ENCODE measurements around the gene LAPTM5. TPM values are rescaled to one million over a fixed set of nuclear protein-coding genes. Genes with fewer than 3 reads are reported as not detected.

LAPTM5 gene
- total RNA-seq, 2 donors from 2014 or later: 14.9 to 39.1 TPM

GRCh38 chr1:30760596-30761324, 3.2 kb upstream of the LAPTM5 start:
- DNase-seq (ENCODE audit: low spot score): no peak
- Histone ChIP-seq H3K27ac (no peak overlapping the region), H3K27me3 (replicated peaks; ENCODE audit: insufficient read depth) (no peaks in the 10 kb centered on the region), H3K36me3 (no peaks in the 10 kb centered on the region), H3K4me3 (no peak overlapping the region), H3K9me3 (no peaks in the 10 kb centered on the region), H3K4me1 (replicated peaks) (no peaks in the 10 kb centered on the region)
- intact Hi-C loops (cut with DNase I): loop anchor here (5.0 kb wide), 1 partner anchor 33 kb away; no protein-coding TSS in a partner anchor
- TF ChIP-seq POLR2AphosphoS5 (IDR thresholded peaks at IDR 0.05) (no peak), POLR2A (IDR thresholded peaks at IDR 0.05) (no peak)
- 73% methylated on average over 18 of the region's 18 CpGs for WGBS

- H3K27ac ChIP-seq: no peak overlapping the region
- TF ChIP-seq, protein P1, sequence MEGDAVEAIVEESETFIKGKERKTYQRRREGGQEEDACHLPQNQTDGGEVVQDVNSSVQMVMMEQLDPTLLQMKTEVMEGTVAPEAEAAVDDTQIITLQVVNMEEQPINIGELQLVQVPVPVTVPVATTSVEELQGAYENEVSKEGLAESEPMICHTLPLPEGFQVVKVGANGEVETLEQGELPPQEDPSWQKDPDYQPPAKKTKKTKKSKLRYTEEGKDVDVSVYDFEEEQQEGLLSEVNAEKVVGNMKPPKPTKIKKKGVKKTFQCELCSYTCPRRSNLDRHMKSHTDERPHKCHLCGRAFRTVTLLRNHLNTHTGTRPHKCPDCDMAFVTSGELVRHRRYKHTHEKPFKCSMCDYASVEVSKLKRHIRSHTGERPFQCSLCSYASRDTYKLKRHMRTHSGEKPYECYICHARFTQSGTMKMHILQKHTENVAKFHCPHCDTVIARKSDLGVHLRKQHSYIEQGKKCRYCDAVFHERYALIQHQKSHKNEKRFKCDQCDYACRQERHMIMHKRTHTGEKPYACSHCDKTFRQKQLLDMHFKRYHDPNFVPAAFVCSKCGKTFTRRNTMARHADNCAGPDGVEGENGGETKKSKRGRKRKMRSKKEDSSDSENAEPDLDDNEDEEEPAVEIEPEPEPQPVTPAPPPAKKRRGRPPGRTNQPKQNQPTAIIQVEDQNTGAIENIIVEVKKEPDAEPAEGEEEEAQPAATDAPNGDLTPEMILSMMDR (IDR thresholded peaks at IDR 0.05): no peak
- no peak for TF ChIP-seq POLR2A (IDR thresholded peaks at IDR 0.05)
- H3K4me1 ChIP-seq (replicated peaks): no peaks in the 10 kb centered on the region
- no peaks in the 10 kb centered on the region for H3K27me3 ChIP-seq (replicated peaks; ENCODE audit: insufficient read depth)
- H3K4me3 ChIP-seq: no peak overlapping the region
- DNase-seq (ENCODE audit: low spot score): no peak
- no peaks in the 10 kb centered on the region for H3K9me3 ChIP-seq
- intact Hi-C loops (cut with DNase I): loop anchor here (5.0 kb wide), 1 partner anchor 32 kb away; no protein-coding TSS in a partner anchor
- no peaks in the 10 kb centered on the region for H3K36me3 ChIP-seq
- WGBS: 89% methylated on average over 13 of the region's 13 CpGs
Observed at GRCh38 chr1:30759718-30760281, 2.2 kb upstream of the LAPTM5 start.

DNA sequence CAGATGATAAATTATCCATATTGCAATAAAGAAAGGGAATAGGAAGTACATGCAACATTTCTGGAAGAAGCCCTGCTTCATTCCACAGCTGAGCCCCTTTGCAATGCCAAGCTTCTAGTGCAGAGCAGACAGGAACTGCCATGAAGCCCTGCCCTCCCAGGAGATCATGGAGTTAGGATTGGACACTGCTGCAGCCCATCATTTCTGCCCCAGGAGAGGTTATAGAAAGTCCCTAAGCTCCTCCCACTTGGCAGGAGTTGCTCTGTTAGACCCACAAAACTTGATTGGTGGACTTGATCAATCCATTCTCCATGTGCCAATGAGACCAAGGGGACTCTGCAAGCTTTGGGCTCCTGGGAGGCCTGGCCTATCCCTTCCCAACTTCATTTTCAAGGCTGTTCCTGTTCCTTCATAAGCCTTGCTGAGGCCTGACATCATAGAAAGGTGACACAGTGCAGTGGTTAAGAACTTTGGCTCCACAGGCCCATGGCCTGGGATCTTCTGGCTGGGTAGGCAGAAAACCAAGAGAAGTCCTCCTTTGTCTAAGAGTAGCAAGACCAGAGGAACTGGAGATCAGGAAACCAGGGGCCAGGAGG, 1.3 kb upstream of the LAPTM5 start:
- no peak overlapping the region for H3K4me3 ChIP-seq
- H3K4me1 ChIP-seq (replicated peaks): no peaks in the 10 kb centered on the region
- no peak overlapping the region for H3K27ac ChIP-seq
- no peak for TF ChIP-seq POLR2AphosphoS5 (IDR thresholded peaks at IDR 0.05)
- TF ChIP-seq, protein P1 (IDR thresholded peaks at IDR 0.05): no peak
- no peak for TF ChIP-seq POLR2A (IDR thresholded peaks at IDR 0.05)
- intact Hi-C loops (cut with DNase I): no loop called here
- no peaks in the 10 kb centered on the region for H3K36me3 ChIP-seq
- no peaks in the 10 kb centered on the region for H3K27me3 ChIP-seq (replicated peaks; ENCODE audit: insufficient read depth)
- DNase-seq (ENCODE audit: low spot score): no peak
- H3K9me3 ChIP-seq: no peaks in the 10 kb centered on the region

GRCh38 chr1:30758121-30758688, 631 bp upstream of the LAPTM5 start:
- no peaks in the 10 kb centered on the region for H3K36me3 ChIP-seq
- intact Hi-C loops (cut with DNase I): no loop called here

More at GRCh38 chr1:30758121-30758688, 631 bp upstream of the LAPTM5 start:
- H3K4me3 ChIP-seq: no peak overlapping the region
- no peaks in the 10 kb centered on the region for H3K4me1 ChIP-seq (replicated peaks)
- H3K9me3 ChIP-seq: no peaks in the 10 kb centered on the region
- H3K27ac ChIP-seq: no peak overlapping the region
- no peaks in the 10 kb centered on the region for H3K27me3 ChIP-seq (replicated peaks; ENCODE audit: insufficient read depth)
- TF ChIP-seq POLR2A (IDR thresholded peaks at IDR 0.05) (no peak), POLR2AphosphoS5 (IDR thresholded peaks at IDR 0.05) (no peak)
- TF ChIP-seq, protein P1 (IDR thresholded peaks at IDR 0.05): no peak
- no peak for DNase-seq (ENCODE audit: low spot score)
- 91% methylated on average over 7 of the region's 7 CpGs for WGBS

All from prostate gland (tissue), 2 donors.